Kidney capillary endothelial cell (primary cell): Measurements from ENCODE around the gene PLEKHA8.

ENCODE experiments used
- DNase-seq: peaks from one replicate; pipeline ENCODE4 v3.0.0-alpha.2; 2018; ENCODE audit warnings: low spot score

The PLEKHA8 gene

DNA sequence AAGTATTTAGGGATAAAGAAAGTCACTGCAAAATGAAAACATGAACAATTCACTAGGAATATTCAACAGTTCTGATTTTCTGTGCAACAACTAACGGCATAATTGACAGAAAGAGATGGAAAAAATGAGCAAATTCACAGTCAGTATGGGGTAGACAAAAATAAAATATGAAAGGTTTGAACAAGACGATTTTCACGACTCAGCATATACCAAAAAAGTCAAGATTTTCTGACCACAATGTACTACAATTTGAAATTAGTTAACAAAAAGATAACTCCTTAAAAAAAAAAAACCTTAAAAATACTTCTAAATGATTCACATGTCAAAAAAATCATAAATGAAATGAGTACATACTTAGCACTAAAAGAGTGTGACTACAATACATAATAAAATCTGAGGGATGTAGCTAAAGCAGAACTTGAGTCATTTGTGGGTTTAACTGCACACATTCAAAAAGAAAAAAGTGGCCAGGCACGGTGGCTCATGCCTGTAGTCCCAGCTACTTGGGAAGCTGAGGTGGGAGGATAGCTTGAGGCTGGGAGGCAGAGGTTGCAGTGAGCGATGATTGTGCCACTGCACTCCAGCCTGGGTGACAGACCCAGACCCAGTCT lies 84.0 kb downstream of the PLEKHA8 start:
- DNase-seq, result no peak

DNA sequence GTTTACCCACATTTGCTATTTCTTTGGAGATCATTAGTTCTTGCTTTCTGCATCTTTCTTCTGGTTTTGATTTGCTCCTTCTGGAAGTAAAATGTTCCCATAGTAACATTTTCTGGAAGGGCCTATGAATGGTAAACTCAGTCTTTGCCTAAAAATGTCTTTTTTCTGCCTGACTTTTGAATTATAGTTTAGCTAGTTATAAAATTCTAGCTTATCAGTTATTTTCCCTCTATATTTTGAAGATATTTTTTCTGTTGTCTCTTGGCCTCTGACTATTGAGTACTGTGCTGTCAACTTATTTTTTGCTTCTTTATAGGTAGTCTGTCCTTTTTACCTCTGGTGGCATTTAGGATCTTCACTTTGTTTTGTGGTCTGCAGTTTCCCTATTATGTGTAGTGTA lies 84.9 kb downstream of the PLEKHA8 start:
- DNase-seq, result no peak

DNA sequence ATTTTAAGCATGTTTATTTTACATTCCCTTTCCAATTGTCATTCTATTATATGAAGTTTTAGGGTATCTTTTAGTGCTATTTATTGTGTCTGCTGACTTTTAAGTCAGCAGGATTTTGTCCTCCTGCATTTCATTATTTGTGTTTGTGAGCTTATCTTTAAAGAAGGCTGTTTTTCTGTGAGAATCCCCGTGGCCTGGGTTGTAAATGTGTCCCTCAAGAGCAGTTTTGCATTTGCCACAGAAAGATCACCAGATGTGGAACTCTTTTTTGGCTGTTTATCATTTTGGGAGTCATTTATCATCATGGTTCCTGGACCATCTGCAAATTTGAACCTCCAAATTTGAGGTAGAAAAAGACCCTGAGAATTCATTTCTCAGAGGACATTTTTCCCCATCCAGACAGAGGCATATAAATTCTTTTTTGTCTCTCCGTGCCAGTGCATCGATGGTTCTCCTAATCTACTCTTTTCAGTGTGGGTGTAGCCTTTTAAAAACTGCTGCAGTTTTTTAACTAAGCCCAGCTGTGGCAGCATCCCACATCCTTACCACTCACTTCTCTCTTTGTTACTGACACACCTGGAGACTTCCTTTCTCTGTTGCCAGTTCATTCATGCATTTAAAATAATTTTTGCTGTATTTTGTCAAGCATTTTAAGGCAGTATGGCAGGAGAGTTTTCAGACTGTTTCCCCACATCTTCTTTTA lies 86.5 kb downstream of the PLEKHA8 start:
- no peak for DNase-seq

DNA sequence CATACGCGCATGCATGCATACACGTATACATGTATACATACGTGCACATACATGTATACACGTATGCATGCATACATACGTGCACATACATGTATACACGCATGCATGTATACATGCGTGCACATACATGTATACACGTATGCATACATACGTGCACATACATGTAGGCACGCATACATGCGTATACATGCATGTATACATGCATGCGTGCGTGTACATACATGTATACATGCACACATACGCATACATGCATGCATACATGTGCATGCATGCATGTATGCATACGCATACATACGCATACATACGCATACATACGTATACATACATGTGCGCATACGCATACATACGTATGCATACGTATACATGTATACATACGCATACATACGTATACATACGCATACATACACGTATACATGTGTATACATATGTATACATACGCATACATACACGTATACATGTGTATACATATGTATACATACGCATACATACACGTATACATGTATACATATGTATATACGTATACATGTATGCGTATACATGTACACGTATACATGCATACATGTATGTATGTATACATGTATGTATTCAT lies 87.6 kb downstream of the PLEKHA8 start:
- no peak for DNase-seq

DNA sequence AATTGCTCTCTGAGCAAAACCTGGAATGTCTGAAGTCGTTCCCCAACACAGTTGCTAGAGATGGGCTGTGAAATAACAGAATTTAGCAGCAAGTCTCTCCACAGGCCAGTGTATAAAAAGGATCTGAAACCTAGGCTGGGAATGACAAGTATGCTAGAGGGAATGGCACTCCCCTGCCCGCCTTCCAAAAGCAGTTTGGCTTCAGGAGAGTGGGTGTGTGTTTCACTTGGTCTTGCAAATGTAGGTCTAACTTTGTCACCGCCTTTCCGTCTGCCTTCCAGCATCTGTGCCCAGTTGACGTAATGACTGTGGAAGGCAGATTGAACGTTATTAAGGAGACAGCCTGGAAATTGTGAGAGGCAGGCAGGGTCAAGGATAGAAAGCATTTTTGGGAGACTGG lies 88.6 kb downstream of the PLEKHA8 start:
- no peak for DNase-seq

DNA sequence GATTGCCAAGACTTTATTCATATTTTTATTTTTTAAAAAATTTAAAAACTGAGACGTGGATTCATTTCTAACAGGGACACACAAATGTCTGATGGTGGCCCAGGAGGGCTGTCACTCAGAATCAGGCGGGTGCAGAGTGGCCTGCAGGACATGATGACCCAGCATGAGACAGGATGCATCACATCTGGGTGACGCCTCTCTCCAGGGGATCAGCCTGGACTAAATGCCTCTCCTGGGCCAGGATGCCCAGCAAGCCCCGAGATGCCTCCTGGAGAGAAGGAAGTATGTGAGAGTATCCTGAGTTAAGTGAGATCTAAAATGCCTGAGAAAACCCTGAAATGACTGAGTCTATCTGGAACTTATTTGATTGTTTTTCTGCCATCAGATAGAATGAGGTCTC lies 89.7 kb downstream of the PLEKHA8 start:
- no peak for DNase-seq

DNA sequence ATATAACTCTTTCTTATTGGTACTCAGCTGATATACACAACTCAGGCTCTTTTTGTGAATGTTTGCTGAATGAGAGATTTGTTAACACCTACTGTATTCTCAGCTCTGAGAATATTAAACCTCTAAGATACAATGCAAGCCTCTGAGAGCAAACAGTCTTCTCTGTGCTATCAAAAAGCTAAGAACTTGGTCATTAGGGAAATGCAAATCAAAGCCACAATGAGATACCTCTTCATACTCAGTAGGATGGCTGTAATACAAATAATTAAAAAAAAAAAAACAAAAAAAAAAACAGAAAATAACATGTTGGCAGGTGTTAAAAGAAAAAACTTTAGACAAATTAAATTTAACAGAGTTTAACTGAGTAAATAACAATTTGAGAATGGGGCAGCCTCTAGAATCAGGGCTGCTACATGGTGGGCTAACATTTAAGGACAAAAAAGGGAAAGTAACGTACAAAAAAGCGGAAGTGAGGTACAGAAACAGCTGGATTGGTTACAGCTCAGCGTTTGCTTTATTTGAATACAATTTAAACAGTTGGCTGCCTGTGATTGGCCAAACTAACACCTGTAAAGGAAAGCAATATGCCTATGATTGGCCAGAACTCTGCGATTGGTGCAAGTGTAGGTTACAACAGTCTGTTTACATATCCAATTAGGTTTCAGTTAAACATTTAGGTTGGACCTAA lies 91.8 kb downstream of the PLEKHA8 start:
- no peak for DNase-seq

DNA sequence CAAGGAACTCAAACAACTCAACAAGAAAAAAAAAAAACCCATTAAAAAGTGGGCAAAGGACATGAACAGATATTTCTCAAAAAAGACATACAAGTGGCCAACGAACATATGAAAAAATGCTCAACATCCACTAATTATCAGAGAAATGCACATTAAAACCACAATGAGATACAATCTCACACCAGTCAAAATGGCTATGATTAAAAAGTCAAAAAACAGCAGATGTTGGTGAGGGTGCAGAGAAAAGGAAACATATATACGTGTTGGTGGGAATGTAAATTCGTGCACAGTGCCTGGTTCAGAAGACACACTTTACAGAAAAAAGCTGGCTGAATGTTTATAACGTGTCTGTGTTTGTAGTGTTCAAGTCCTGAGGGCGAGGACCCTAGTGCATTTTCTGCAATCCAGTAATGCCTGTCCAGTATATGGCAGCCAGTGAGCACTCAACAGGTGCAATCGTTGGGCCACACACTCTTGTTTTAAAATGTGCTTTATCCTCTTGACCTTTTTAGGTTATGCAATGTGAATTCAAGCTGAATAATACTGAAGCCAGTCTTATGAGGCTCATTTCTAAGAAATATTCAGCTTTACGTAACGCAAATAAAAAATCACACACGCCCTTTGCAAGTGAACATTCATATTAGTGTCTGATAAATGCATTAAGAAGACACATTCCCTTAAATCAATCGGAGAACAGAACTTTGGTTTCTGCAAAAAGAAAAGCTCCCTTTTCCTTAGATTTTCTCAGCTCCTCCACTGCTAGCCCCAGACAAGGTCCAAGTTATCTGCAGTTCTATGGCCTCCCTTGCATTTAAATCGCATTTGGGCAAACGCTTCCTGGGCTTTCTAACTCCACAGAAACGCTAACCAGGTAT lies 105.8 kb downstream of the PLEKHA8 start:
- DNase-seq, result no peak

DNA sequence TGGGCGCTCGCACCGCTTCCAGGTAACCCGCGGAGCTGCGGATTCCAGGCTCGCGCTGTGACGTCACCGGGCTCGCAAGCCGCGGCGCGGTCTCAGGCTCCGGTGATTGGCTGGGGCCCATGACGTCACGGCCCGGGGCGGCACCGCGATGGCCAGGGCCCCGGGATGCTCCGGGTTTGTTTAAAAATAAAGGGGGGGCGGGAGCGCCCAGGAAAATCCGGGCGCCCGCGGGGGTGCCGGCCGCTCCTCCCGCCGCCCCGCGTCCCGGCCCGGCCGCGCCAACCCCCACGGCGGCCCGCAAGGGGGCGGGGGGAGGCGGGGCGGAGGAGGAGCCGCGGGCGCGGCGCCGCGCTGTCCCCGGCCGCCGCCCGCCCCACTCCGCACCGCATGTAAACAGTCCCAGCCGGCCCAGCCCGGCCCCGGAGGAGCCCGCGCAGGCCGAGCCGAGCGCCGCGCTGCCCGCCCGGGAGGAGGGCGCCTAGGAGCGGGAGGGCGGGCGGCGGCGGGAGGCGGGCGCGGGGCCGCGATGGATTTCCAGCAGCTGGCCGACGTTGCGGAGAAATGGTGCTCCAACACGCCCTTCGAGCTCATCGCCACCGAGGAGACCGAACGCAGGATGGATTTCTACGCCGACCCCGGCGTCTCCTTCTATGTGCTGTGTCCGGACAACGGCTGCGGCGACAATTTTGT lies 106.5 kb downstream of the PLEKHA8 start, which contains the start of gene MTURN:
Gene MTURN, plus strand, starts transcription at position 376 of the 690 bp plus-strand sequence. Its CDS starts 151 bp downstream, at position 527.
- DNase-seq, result peak; percentile 67

DNA sequence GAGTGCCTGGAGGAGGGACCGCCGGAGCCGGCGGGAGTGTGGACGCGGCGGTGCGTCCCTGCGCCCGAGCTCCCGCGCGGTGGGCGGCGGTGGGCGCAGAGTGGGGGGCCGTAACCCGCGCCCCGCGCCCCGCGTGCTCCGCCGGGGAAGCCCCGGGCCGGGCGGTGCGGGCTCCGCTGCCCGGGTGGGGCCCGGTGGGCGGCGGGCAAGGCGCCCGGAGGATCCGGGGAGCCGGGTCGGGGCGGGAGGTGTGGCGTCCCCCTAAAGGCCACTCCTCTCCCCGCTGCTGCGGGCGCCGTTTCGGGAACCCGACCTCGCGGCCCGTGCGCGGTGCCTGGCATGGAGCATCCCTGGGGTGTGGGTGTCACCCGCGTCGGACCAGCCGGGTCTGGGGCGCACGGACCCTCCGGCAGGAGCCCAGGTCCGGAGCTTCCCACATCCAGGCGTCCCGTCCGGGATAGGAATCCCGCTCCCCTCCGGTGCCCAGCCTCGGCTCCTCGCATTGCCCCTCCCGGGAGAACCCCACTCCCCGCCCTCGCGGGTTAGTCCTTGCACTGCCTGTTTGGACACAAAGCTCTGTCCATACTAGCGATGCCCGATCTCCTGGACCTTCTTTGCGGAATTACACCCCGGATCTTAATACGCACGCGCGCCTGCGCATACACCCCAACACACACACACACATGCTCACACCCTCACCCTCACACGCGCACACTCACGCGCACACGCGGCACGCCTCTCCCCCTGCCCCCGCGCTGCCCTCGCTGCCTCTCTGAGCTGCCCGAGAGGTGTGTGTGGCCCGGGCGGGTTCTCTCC lies 107.3 kb downstream of the PLEKHA8 start:
- no peak for DNase-seq

DNA sequence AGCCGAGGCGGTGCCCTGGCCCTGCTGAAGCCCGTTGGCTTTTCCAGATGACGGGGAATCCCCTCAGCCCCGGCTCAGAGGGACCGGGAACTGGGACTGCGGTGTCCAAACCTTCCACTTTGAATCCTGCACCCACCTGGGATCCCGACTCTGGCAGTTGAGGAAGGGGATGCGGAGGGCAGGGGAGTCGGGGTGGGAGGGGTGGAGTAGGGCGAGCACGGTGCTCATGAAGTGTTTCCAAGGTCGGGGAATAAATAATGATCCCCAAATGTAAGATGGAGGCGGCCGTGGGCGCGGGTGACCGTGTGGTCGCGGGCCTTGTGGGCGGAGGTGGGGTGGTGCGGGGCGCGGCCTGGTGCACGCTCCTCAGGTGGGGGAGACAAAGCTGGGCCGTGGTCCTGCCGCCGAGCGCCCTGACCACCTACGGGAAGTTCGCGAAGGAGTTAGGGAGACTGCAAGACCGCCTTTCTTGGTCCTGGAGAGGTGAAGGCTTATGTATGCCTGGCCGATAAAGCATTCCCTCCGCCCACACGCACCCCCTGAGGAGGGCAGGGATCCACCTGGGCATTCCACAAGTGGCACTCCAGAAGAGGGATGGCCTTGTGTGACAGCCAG lies 108.0 kb downstream of the PLEKHA8 start:
- DNase-seq, result no peak

DNA sequence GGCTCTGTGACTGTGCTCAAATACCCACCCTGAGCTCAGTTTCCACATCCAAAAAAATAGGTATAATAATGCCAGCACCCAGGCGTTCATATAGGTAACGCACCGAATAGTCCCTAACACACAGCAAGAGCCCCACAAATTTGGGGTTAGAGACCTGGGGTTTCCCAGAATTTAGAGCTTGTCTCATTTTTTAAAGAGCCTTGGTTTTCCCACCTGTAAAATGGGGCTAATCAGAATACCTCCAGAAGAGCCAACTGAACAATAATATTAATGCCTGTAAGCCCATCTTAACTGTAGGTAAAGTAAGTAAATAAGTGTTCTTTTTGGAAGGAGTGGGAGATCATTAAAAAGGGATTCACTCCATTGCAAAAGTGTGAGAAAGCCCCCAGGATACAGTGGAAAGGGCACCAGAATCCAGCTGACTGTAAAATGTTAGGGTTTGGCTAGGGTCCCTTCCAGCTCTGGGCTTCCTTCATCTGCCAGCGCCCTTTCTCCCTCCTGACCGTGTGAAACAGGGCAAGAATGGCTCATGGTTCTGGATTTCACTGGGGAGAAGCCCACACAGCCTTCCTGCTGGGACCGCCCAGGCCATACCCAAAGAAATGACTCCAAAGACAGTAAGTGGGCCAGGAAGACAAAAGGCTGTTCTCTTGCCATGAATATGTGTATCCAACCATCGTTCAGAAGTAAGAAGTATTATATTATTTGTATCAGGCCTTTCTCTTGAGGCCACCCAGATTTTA lies 108.7 kb downstream of the PLEKHA8 start:
- DNase-seq, result no peak

DNA sequence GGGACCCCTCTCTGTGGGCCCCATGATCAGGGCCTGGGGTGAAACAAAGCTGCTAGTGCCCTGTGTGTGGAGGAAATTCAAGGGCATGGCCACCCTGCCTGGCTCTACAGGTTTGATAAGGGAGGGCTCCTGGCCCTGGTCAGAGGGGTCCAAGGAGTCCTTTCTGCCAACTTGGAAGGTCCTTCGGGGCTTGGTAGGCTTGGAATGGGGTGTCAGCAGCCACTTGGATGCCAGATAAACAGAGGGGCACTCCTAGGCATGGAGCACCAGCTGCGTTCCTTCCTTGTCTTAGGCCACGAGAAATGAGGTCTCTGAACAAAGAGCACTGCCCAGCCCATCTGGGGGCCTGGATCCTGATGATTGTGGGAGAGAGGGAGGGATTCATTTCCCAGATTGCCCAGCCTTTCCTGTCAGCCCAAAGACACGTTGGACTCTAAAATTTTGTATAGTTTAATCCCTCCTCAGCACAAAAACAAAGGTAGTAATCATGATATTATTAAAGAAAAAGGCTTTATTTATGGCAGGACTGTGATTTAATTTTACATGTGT lies 111.7 kb downstream of the PLEKHA8 start:
- DNase-seq, result no peak

DNA sequence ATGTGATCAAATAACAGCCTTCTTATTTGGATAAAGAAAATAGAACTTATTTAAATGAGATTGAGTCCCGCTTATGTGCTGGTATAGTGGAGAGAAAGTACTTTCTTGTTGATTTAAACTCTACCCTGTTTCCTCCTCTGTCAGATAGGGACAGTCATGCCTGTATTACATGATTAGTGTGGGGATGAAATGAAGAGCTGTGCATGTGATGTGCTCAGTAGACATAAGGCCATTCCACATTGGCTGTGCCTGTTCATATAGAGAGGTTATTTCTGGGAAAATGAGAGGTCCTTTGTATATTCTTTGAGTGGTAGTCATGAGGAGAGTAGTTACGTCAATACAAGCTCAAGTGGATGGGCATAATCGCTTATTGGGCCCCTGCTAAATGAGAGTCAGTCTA lies 112.2 kb downstream of the PLEKHA8 start:
- DNase-seq, result no peak

DNA sequence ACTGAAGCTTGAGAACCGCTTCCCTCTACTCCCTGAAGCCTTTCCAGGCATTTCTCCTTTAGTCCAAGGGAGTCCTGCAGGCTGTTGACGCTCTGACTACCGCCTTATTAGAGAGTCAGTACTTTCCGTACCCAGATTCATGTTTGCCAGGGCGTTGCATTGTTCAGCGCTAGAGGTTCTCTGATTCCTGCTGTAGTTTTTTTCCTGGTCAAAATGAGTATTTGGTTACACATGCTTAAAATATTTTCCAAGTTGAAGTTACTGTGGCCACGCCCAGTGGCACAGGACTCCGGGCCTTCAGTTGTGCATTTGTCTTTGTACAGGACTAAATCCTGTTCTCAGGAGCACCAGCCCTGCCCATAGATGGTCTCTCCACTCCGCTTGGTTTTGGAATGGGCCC lies 114.5 kb downstream of the PLEKHA8 start:
- DNase-seq, result no peak

DNA sequence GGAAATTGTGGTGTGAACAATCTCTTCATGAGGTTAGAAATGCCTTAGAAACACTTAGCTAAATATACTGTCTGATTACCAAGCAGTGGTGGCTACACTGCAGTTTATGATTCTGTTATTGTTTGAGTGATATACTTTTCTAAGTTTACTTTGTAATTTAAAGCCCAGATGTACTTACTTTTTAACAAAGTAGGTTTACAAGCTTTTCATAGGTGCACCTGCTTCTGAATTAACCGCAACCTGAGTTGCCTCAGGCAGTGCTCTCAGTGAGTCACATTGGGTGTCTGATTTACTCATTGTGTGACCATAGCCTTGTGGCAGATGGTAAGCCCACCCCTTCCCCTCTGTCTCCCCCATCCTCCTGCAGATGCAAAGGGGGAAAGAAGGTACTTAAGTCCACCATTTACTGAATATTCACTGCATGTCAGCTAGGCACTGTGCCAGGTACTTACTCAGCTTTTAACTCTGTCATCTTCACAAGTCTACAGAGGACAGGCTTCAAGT lies 115.6 kb downstream of the PLEKHA8 start:
- DNase-seq, result no peak

DNA sequence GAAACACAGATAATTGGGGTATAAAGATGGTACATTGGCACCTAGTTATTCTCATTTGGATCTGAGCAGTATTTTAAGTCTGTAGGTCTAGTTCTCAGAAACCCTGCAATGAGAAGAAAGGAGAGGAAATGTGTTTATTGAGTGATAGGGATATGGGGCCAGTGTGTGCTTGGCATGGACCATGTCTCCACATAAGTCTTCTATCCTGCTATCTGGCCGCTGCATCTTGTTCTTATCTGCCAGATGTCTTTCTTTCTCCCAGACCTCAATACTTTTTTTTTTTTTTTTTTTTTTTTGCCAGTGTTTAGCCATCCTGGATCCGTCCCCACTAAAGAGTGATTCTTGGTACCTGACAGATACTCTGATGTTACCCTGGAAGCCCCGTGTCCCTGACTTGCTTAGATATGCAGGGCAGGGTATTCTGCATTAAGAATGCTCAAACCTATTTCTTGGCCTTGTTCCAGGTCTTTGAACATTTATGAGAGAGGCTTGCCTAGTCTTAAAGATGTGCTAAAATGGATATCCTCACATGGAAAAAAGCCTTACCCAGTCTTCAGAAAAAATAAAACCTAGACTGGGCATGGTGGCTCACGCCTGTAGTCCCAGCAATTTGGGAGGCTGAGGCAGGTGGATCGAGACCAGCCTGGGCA lies 116.6 kb downstream of the PLEKHA8 start:
- DNase-seq, result no peak

DNA sequence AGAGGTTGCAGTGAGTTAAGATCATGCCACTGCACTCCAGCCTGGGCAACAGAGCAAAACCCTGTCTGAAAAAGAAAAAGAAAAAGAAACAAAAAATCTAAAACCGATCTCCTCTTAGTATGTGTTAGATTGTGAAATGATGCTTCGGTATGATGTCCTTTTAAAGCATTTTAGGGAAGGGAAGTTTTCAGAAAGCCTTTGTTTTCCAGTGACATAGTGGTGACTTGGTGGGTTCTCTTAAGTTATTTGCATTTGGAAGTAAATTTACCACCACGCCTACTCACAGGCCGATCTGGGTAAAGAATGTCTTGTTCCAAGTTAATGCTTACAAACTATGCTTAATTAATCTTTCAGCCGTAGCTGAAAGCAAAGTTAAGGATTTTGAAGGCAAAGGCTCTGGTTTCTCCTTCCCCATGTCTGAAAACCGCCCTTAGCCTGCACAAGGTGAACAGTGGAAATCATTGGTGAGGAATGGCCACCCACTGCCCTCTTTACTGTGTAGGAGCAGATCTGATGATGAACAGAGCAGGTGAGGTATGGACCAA lies 117.3 kb downstream of the PLEKHA8 start:
- DNase-seq, result no peak
